ENCODE measurements around the gene ATXN7L2.

DNA sequence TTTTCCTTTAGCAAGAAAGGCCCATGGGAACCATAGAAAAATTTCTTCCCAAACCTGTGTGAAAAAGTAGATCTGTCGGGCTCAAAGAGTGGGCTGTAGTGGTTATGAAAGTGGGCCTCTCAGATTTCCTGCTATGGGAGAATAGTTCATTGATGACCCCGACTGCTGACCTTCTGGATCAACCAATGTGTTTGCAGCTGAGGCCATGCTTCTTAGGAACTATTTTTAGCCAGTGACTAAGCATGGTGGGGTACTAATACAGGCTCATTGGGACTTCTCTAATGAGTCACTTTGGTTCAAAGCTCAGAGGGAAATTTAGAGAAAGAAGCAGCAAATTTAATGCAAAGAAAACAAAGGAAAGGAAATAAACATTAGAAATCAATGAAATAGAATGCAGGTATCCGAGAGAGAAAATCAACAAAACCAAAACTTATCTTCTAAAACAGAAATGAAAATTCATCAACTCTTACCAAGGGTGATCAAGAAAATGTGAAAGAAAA, 44.9 kb upstream of the ATXN7L2 start:
- TF ChIP-seq, protein P1, sequence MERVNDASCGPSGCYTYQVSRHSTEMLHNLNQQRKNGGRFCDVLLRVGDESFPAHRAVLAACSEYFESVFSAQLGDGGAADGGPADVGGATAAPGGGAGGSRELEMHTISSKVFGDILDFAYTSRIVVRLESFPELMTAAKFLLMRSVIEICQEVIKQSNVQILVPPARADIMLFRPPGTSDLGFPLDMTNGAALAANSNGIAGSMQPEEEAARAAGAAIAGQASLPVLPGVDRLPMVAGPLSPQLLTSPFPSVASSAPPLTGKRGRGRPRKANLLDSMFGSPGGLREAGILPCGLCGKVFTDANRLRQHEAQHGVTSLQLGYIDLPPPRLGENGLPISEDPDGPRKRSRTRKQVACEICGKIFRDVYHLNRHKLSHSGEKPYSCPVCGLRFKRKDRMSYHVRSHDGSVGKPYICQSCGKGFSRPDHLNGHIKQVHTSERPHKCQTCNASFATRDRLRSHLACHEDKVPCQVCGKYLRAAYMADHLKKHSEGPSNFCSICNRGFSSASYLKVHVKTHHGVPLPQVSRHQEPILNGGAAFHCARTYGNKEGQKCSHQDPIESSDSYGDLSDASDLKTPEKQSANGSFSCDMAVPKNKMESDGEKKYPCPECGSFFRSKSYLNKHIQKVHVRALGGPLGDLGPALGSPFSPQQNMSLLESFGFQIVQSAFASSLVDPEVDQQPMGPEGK (CRISPR knock-in tag; IDR thresholded peaks at IDR 0.05; ENCODE audit: borderline replicate concordance): no peak
- TF ChIP-seq CSRNP3 (CRISPR knock-in tag; IDR thresholded peaks at IDR 0.05): no peak
- no peak for TF ChIP-seq ZFP3 (CRISPR knock-in tag; IDR thresholded peaks at IDR 0.05)
- TF ChIP-seq RARB (CRISPR knock-in tag; IDR thresholded peaks at IDR 0.05): no peak

Data from SK-N-SH treated with all-trans-retinoic acid at 6 μM for 48 hours (cell line).